Measurements from ENCODE around the gene XAF1. TPM values are rescaled to one million over a fixed set of nuclear protein-coding genes. Genes with fewer than 3 reads are reported as not detected.
"Not testable (repeated sequence)": the region's sequence is repeated elsewhere in the genome, so short reads cannot be mapped to it uniquely, and the experiment has no call there.

XAF1 gene
- total and polyA plus RNA-seq, 2 donors (not counting 1 experiment from before 2014, with no cell fraction given) = 3.2 to 98.9 TPM

- Histone ChIP-seq H3K36me3 (ENCODE audit: control insufficient read depth, insufficient read depth, low read length) (no peaks in the 10 kb centered on the region), H3K27ac (ENCODE audit: insufficient read depth, low read length) (no peak overlapping the region), H3K9me3 (ENCODE audit: control insufficient read depth, insufficient read depth, low read depth, low read length) (no peaks in the 10 kb centered on the region), H3K9ac (ENCODE audit: insufficient read depth, low read length) (no peak overlapping the region), H2AFZ (ENCODE audit: low read length) (no peak overlapping the region), H3K79me2 (ENCODE audit: control insufficient read depth, insufficient read depth, low read length) (no peaks in the 10 kb centered on the region), H4K20me1 (ENCODE audit: control insufficient read depth, extremely low read depth, insufficient read depth, low read length) (no peaks in the 10 kb centered on the region), H3K27me3 (ENCODE audit: control insufficient read depth, insufficient read depth, low read length) (peaks cover 4% of the 10 kb centered on the region), H3K4me1 (ENCODE audit: control insufficient read depth, extremely low read depth, insufficient read depth, low read length) (no peaks in the 10 kb centered on the region), H3K4me2 (ENCODE audit: extremely low read depth, insufficient read depth, low read length) (no peak overlapping the region), H3K4me3 (replicated peaks in 1 of 4; ENCODE audit: control extremely low read depth in 1 of 4, insufficient read depth in 1 of 4, low read depth in 3 of 4, low read length in 4 of 4) (no peak overlapping the region)
- no peak for DNase-seq (ENCODE audit: low read depth in 2 of 2)
- TF ChIP-seq EZH2 (IDR thresholded peaks at IDR 0.05; ENCODE audit: low read length, missing control alignments) (no peak), CTCF (conservative IDR thresholded peaks at IDR 0.05 in 1 of 2, IDR thresholded peaks at IDR 0.05 in 1 of 2; ENCODE audit: low read depth in 1 of 2, low read length in 2 of 2) (no peak)
Observed at GRCh38 chr17:6815775-6816174, 59.9 kb downstream of the XAF1 start.

- not testable (repeated sequence) for H3K9ac ChIP-seq (ENCODE audit: insufficient read depth, low read length); H3K4me2 ChIP-seq (ENCODE audit: extremely low read depth, insufficient read depth, low read length); H2AFZ ChIP-seq (ENCODE audit: low read length); H3K79me2 ChIP-seq (ENCODE audit: control insufficient read depth, insufficient read depth, low read length); H3K9me3 ChIP-seq (ENCODE audit: control insufficient read depth, insufficient read depth, low read depth, low read length); H4K20me1 ChIP-seq (ENCODE audit: control insufficient read depth, extremely low read depth, insufficient read depth, low read length); H3K27me3 ChIP-seq (ENCODE audit: control insufficient read depth, insufficient read depth, low read length); H3K36me3 ChIP-seq (ENCODE audit: control insufficient read depth, insufficient read depth, low read length); DNase-seq (ENCODE audit: low read depth in 2 of 2); H3K27ac ChIP-seq (ENCODE audit: insufficient read depth, low read length); H3K4me1 ChIP-seq (ENCODE audit: control insufficient read depth, extremely low read depth, insufficient read depth, low read length); H3K4me3 ChIP-seq (replicated peaks in 1 of 4; ENCODE audit: control extremely low read depth in 1 of 4, insufficient read depth in 1 of 4, low read depth in 3 of 4, low read length in 4 of 4)
Observed at GRCh38 chr17:6816368-6816767, 60.5 kb downstream of the XAF1 start.

- no peak overlapping the region for H3K27ac ChIP-seq (ENCODE audit: insufficient read depth, low read length)
- no peaks in the 10 kb centered on the region for H4K20me1 ChIP-seq (ENCODE audit: control insufficient read depth, extremely low read depth, insufficient read depth, low read length)
- H3K4me2 ChIP-seq (ENCODE audit: extremely low read depth, insufficient read depth, low read length) = no peak overlapping the region
- no peak overlapping the region for H2AFZ ChIP-seq (ENCODE audit: low read length)
- DNase-seq (ENCODE audit: low read depth in 2 of 2) = no peak
- H3K36me3 ChIP-seq (ENCODE audit: control insufficient read depth, insufficient read depth, low read length) = no peaks in the 10 kb centered on the region
- no peaks in the 10 kb centered on the region for H3K79me2 ChIP-seq (ENCODE audit: control insufficient read depth, insufficient read depth, low read length)
- H3K9me3 ChIP-seq (ENCODE audit: control insufficient read depth, insufficient read depth, low read depth, low read length) = no peaks in the 10 kb centered on the region
- TF ChIP-seq CTCF (conservative IDR thresholded peaks at IDR 0.05 in 1 of 2, IDR thresholded peaks at IDR 0.05 in 1 of 2; ENCODE audit: low read depth in 1 of 2, low read length in 2 of 2) = no peak
- TF ChIP-seq EZH2 (IDR thresholded peaks at IDR 0.05; ENCODE audit: low read length, missing control alignments) = no peak
- no peak overlapping the region for H3K9ac ChIP-seq (ENCODE audit: insufficient read depth, low read length)
- no peaks in the 10 kb centered on the region for H3K4me1 ChIP-seq (ENCODE audit: control insufficient read depth, extremely low read depth, insufficient read depth, low read length)
- H3K4me3 ChIP-seq (replicated peaks in 1 of 4; ENCODE audit: control extremely low read depth in 1 of 4, insufficient read depth in 1 of 4, low read depth in 3 of 4, low read length in 4 of 4) = no peak overlapping the region
- no peaks in the 10 kb centered on the region for H3K27me3 ChIP-seq (ENCODE audit: control insufficient read depth, insufficient read depth, low read length)
Observed at GRCh38 chr17:6818938-6819337, 63.1 kb downstream of the XAF1 start.

Measured in fibroblast of lung (primary cell).